Neural progenitor cell (in vitro differentiated cells): ENCODE measurements around the gene S100G. TPM values are rescaled to one million over a fixed set of nuclear protein-coding genes. Genes with fewer than 3 reads are reported as not detected.
"Not testable (repeated sequence)": the region's sequence is repeated elsewhere in the genome, so short reads cannot be mapped to it uniquely, and the experiment has no call there.

Source experiments
- DNase-seq: peaks from one replicate; pipeline ENCODE4 v3.0.0-alpha.2; 2016; ENCODE audit warnings: low spot score
- H2AFZ ChIP-seq: fragments of 200-600 bp; sonication (generic); replicated peaks from 2 replicates; pipeline ENCODE4 v1.6.1; 2016; ENCODE audit warnings: antibody characterized with exemption
- H3F3A ChIP-seq: fragments of 200-600 bp; sonication (generic); 2 replicates; pipeline ENCODE4 v1.6.1; 2016; ENCODE audit warnings: antibody characterized with exemption, low read depth
- H3K27ac ChIP-seq: fragments of 200-600 bp; sonication (generic); 2 replicates; pipeline ENCODE4 v1.5.1; 2016; ENCODE audit warnings: mild to moderate bottlenecking
- H3K27me3 ChIP-seq: fragments of 200-600 bp; sonication (generic); 2 replicates; pipeline ENCODE4 v1.6.1; 2016; ENCODE audit warnings: mild to moderate bottlenecking, moderate library complexity
- H3K36me3 ChIP-seq: fragments of 200-600 bp; sonication (generic); 2 replicates; pipeline ENCODE4 v1.5.1; 2016
- H3K4me1 ChIP-seq: fragments of 200-600 bp; sonication (generic); 2 replicates; pipeline ENCODE4 v1.6.1; 2016; ENCODE audit warnings: mixed run types
- H3K4me2 ChIP-seq: fragments of 200-600 bp; sonication (generic); 2 replicates; pipeline ENCODE4 v1.6.1; 2016
- H3K4me3 ChIP-seq: fragments of 200-600 bp; sonication (generic); 2 replicates; pipeline ENCODE4 v1.5.1; 2016
- H3K79me2 ChIP-seq: fragments of 200-600 bp; sonication (generic); 2 replicates; pipeline ENCODE4 v1.6.1; 2016; ENCODE audit warnings: low read depth
- H3K9ac ChIP-seq: fragments of 200-600 bp; sonication (generic); 2 replicates; pipeline ENCODE4 v1.6.1; 2016
- H3K9me3 ChIP-seq: fragments of 200-600 bp; sonication (generic); 2 replicates; pipeline ENCODE4 v1.5.1; 2016; ENCODE audit warnings: low read depth
- H4K20me1 ChIP-seq: fragments of 200-600 bp; sonication (generic); 2 replicates; pipeline ENCODE4 v1.6.1; 2016; ENCODE audit warnings: low read depth
- H3K27ac Mint-ChIP-seq: 3 replicates; pipeline ENCODE4 v1.8.0; 2021; ENCODE audit warnings: mixed read lengths
- H3K27me3 Mint-ChIP-seq: 2 replicates; pipeline ENCODE4 v1.8.0; 2022; ENCODE audit warnings: low read depth, mild to moderate bottlenecking, inconsistent platforms, moderate library complexity, mixed read lengths; ENCODE audit not compliant: insufficient read depth
- H3K36me3 Mint-ChIP-seq: 3 replicates; pipeline ENCODE4 v1.8.0; 2021; ENCODE audit warnings: mixed read lengths
- H3K4me1 Mint-ChIP-seq: 3 replicates; pipeline ENCODE4 v1.8.0; 2021; ENCODE audit warnings: mixed read lengths
- H3K4me3 Mint-ChIP-seq: 3 replicates; pipeline ENCODE4 v1.8.0; 2021; ENCODE audit warnings: mild to moderate bottlenecking, moderate library complexity, mixed read lengths
- H3K9me3 Mint-ChIP-seq: 3 replicates; pipeline ENCODE4 v1.8.0; 2020; ENCODE audit warnings: mixed read lengths
- EZH2 ChIP-seq: fragments of 200-600 bp; sonication (generic); IDR thresholded peaks from 2 replicates; pipeline ENCODE4 v1.6.1; 2017; ENCODE audit warnings: antibody characterized with exemption, mild to moderate bottlenecking, moderate library complexity
- EZH2phosphoT487 ChIP-seq: fragments of 200-600 bp; sonication (generic); IDR thresholded peaks from 2 replicates; pipeline ENCODE4 v1.6.1; 2017; ENCODE audit warnings: antibody characterized with exemption
- total RNA-seq: library from RNA; depleted of rRNA; stranded (reverse); fragments of >200 nt; gene quantifications from 2 replicates; pipeline ENCODE4 v1.2.3, GENCODE V29; 2015; ENCODE audit warnings: low replicate concordance
- TF ChIP-seq, protein P1 (sequence below): fragments of 200-600 bp; sonication (generic); IDR thresholded peaks from 2 replicates; pipeline ENCODE4 v1.5.1; 2017; ENCODE audit warnings: antibody characterized with exemption, mild to moderate bottlenecking

Gene S100G, protein sequence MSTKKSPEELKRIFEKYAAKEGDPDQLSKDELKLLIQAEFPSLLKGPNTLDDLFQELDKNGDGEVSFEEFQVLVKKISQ
- not detected in 2 replicates for total RNA-seq

- Mint-ChIP-seq H3K4me1 (no peaks in the 10 kb centered on the region), H3K27me3 (no peaks in the 10 kb centered on the region), H3K9me3 (no peaks in the 10 kb centered on the region), H3K27ac (no peak within 1 kb of the TSS), H3K36me3 (peaks cover 37% of the 10 kb centered on the region), H3K4me3 (no peak within 1 kb of the TSS)
- no peak for DNase-seq
- Histone ChIP-seq H2AFZ (no peak within 1 kb of the TSS), H3K27me3 (no peaks in the 10 kb centered on the region), H3K4me3 (no peak within 1 kb of the TSS), H3K36me3 (no peaks in the 10 kb centered on the region), H3K9me3 (no peaks in the 10 kb centered on the region), H3K79me2 (no peaks in the 10 kb centered on the region), H4K20me1 (no peaks in the 10 kb centered on the region), H3F3A (no peaks in the 10 kb centered on the region), H3K4me1 (no peaks in the 10 kb centered on the region), H3K27ac (no peak within 1 kb of the TSS), H3K9ac (no peak within 1 kb of the TSS), H3K4me2 (no peak within 1 kb of the TSS)
- TF ChIP-seq, protein P1, sequence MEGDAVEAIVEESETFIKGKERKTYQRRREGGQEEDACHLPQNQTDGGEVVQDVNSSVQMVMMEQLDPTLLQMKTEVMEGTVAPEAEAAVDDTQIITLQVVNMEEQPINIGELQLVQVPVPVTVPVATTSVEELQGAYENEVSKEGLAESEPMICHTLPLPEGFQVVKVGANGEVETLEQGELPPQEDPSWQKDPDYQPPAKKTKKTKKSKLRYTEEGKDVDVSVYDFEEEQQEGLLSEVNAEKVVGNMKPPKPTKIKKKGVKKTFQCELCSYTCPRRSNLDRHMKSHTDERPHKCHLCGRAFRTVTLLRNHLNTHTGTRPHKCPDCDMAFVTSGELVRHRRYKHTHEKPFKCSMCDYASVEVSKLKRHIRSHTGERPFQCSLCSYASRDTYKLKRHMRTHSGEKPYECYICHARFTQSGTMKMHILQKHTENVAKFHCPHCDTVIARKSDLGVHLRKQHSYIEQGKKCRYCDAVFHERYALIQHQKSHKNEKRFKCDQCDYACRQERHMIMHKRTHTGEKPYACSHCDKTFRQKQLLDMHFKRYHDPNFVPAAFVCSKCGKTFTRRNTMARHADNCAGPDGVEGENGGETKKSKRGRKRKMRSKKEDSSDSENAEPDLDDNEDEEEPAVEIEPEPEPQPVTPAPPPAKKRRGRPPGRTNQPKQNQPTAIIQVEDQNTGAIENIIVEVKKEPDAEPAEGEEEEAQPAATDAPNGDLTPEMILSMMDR, result no peak
- no peak for TF ChIP-seq EZH2phosphoT487
- TF ChIP-seq EZH2, result no peak
These were observed at the start of gene S100G for GRCh38 chrX:16649858-16650257. TSS of gene S100G (plus strand) at chrX:16650158. CDS start at chrX:16651007, 849 bp downstream.

- H3K27ac Mint-ChIP-seq, result no peak overlapping the region
- peaks cover 3% of the 10 kb centered on the region for H3K9me3 Mint-ChIP-seq
- peaks cover 30% of the 10 kb centered on the region for H3K36me3 Mint-ChIP-seq
These were observed 48.1 kb upstream of the S100G start for GRCh38 chrX:16601885-16602284.

DNA sequence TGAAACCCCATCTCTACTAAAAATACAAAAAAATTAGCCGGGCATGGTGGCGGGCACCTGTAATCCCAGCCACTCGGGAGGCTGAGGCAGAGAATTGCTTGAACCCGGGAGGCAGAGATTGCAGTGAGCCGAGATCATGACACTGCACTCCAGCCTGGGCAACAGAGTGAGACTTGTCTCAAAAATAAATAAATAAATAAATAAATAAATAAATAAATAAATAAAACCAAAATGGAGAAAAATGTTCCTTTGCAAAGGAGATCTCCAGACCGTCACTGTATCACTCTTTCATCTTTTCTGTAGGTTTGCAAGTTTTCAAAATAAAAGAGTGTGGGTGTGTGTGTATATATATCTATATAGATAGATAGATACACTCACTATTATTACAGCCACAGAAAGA is 46.7 kb upstream of the S100G start:
- not testable (repeated sequence) for DNase-seq, H3K36me3 ChIP-seq, H3F3A ChIP-seq, H3K4me3 ChIP-seq, H3K4me1 ChIP-seq, H3K9ac ChIP-seq, H3K27me3 Mint-ChIP-seq, H3K4me2 ChIP-seq, H3K9me3 Mint-ChIP-seq, H3K9me3 ChIP-seq, H3K27ac Mint-ChIP-seq, H3K4me1 Mint-ChIP-seq, H3K27ac ChIP-seq, H3K4me3 Mint-ChIP-seq, H3K79me2 ChIP-seq, H3K27me3 ChIP-seq, H4K20me1 ChIP-seq, H2AFZ ChIP-seq
- H3K36me3 Mint-ChIP-seq, result peaks cover 29% of the 10 kb centered on the region

More at GRCh38 chrX:16601885-16602284, 48.1 kb upstream of the S100G start:
- Histone ChIP-seq H3K4me1 (no peaks in the 10 kb centered on the region), H3K4me3 (no peak overlapping the region), H3K9ac (no peak overlapping the region), H4K20me1 (no peaks in the 10 kb centered on the region), H3F3A (no peaks in the 10 kb centered on the region), H2AFZ (no peak overlapping the region), H3K27ac (no peak overlapping the region), H3K9me3 (no peaks in the 10 kb centered on the region), H3K4me2 (no peak overlapping the region), H3K79me2 (no peaks in the 10 kb centered on the region), H3K36me3 (no peaks in the 10 kb centered on the region), H3K27me3 (no peaks in the 10 kb centered on the region)
- H3K4me3 Mint-ChIP-seq, result no peak overlapping the region
- TF ChIP-seq EZH2, result no peak
- TF ChIP-seq EZH2phosphoT487, result no peak
- TF ChIP-seq, protein P1, result no peak
- H3K27me3 Mint-ChIP-seq, result no peaks in the 10 kb centered on the region
- DNase-seq, result no peak
- peaks cover 6% of the 10 kb centered on the region for H3K4me1 Mint-ChIP-seq

GRCh38 chrX:16603822-16604221 is 46.1 kb upstream of the S100G start:
- Mint-ChIP-seq H3K36me3 (peaks cover 29% of the 10 kb centered on the region), H3K4me3 (no peak overlapping the region), H3K27ac (no peak overlapping the region), H3K9me3 (peaks cover 3% of the 10 kb centered on the region), H3K27me3 (no peaks in the 10 kb centered on the region), H3K4me1 (peaks cover 6% of the 10 kb centered on the region)
- TF ChIP-seq EZH2phosphoT487, result no peak
- TF ChIP-seq, protein P1, result no peak
- no peak for TF ChIP-seq EZH2
- H3K4me2 ChIP-seq, result no peak overlapping the region
- no peak overlapping the region for H3K9ac ChIP-seq
- no peaks in the 10 kb centered on the region for H3K9me3 ChIP-seq
- H3F3A ChIP-seq, result no peaks in the 10 kb centered on the region
- H3K27ac ChIP-seq, result no peak overlapping the region
- H4K20me1 ChIP-seq, result no peaks in the 10 kb centered on the region
- no peaks in the 10 kb centered on the region for H3K27me3 ChIP-seq
- H3K4me1 ChIP-seq, result no peaks in the 10 kb centered on the region
- H2AFZ ChIP-seq, result no peak overlapping the region
- peaks cover 3% of the 10 kb centered on the region for H3K36me3 ChIP-seq
- no peak overlapping the region for H3K4me3 ChIP-seq
- no peaks in the 10 kb centered on the region for H3K79me2 ChIP-seq
- no peak for DNase-seq
